BJ (cell line): ENCODE data around the gene CLCNKA. TPM values are rescaled to one million over a fixed set of nuclear protein-coding genes. Genes with fewer than 3 reads are reported as not detected.
A peak's percentile ranks its signal among the peaks of the same experiment; 100 is the strongest.
"Not testable (repeated sequence)": the region's sequence is repeated elsewhere in the genome, so short reads cannot be mapped to it uniquely, and the experiment has no call there.

Experiments
- CTCF ChIA-PET: fragments of 350-600 bp; formaldehyde crosslinking; extraction: SDS; loops from one replicate; lab custom pipeline; 2021; ENCODE audit warnings: antibody characterized with exemption, inconsistent platforms; lab: Yijun Ruan, JAX
- POLR2A ChIA-PET: fragments of 300-600 bp; sonication (Branson Sonifier 250); formaldehyde crosslinking; extraction: SDS; loops from one replicate; lab custom pipeline; 2021; ENCODE audit warnings: antibody characterized with exemption; lab: Charles Lee
- DNase-seq: peaks from one replicate; pipeline ENCODE4 v3.0.0-alpha.2; 2011; ENCODE audit warnings: low read depth
- H3K27me3 ChIP-seq: 2 replicates; pipeline ENCODE4 v1.6.0; 2011; ENCODE audit warnings: low read length; ENCODE audit not compliant: control insufficient read depth, insufficient read depth
- H3K36me3 ChIP-seq: 2 replicates; pipeline ENCODE4 v1.5.1; 2011; ENCODE audit warnings: low read length; ENCODE audit not compliant: control insufficient read depth, insufficient read depth
- H3K4me3 ChIP-seq: 2 replicates; pipeline ENCODE4 v1.5.1; 2011; ENCODE audit warnings: low read depth, mild to moderate bottlenecking, control low read depth, low read length
- polyA plus RNA-seq: library from polyadenylated mRNA; depleted of rRNA; stranded (reverse); fragments of >200 nt; gene quantifications from 2 replicates; pipeline ENCODE4 v1.2.3, GENCODE V29; 2011
- TF ChIP-seq, protein P1 (sequence below): IDR thresholded peaks from 2 replicates; pipeline ENCODE4 v1.5.1; 2011; ENCODE audit warnings: low read depth, mild to moderate bottlenecking, control low read depth, inconsistent platforms, low read length, moderate library complexity; ENCODE audit not compliant: insufficient read depth

CLCNKA gene
- polyA plus RNA-seq, 1 experiment: 0.28 TPM

DNA sequence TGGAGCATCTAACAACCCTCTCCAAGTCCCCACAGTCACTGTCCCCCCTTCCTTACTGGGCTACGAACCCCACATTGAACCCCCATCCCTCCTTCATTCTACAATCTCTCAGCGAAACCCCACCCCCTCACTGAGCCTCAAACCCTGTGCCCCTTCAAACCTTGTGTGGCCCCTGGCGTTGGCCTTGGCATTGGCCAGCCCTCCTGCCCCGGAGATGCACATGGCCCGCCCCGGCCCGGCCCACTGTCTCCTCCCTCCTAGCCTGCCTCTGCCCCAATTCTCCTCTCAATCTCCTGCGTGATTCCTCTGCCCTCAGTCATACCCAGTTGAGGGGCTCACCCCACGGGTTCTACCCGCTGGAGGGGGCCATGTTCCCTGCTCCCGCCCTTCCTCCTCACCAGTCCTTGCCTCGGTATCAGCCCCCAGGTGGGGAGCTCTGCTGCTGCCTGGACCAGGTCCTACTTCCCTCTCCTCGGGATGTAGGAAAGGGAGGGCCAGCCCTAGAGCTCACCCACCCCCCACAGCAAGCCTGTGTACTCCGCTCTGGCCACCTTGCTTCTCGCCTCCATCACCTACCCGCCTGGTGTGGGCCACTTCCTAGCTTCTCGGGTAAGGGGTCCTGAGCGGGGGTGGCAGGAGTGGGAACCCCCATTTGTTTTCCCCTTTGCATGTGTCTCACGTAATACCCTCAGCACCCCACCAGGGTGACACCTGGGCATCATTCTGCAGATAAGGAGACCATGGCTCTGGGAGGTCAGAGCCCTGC is 6.6 kb downstream of the CLCNKA start:
- POLR2A ChIA-PET: no interaction called here
- H3K27me3 ChIP-seq: no peaks in the 10 kb centered on the region; the same call in 1 of the 2 replicates
- H3K36me3 ChIP-seq: no peaks in the 10 kb centered on the region
- TF ChIP-seq, protein P1, sequence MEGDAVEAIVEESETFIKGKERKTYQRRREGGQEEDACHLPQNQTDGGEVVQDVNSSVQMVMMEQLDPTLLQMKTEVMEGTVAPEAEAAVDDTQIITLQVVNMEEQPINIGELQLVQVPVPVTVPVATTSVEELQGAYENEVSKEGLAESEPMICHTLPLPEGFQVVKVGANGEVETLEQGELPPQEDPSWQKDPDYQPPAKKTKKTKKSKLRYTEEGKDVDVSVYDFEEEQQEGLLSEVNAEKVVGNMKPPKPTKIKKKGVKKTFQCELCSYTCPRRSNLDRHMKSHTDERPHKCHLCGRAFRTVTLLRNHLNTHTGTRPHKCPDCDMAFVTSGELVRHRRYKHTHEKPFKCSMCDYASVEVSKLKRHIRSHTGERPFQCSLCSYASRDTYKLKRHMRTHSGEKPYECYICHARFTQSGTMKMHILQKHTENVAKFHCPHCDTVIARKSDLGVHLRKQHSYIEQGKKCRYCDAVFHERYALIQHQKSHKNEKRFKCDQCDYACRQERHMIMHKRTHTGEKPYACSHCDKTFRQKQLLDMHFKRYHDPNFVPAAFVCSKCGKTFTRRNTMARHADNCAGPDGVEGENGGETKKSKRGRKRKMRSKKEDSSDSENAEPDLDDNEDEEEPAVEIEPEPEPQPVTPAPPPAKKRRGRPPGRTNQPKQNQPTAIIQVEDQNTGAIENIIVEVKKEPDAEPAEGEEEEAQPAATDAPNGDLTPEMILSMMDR: no peak
- DNase-seq: no peak
- CTCF ChIA-PET: interaction anchor here (0.9 to 1.5 kb wide), 4 partner anchors 9 to 45 kb away, joined by 3 to 4 read pairs (median 4); partner anchors contain the start of gene FAM131C
- H3K4me3 ChIP-seq: no peak overlapping the region

DNA sequence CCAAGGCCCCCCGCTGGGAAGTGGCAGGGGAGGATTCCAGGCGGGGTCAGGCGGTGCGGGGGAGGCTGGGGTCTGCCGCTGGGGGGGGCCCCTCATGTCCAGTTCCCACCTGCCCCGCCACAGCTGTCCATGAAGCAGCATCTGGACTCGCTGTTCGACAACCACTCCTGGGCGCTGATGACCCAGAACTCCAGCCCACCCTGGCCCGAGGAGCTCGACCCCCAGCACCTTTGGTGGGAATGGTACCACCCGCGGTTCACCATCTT is 7.1 kb downstream of the CLCNKA start:
- H3K36me3 ChIP-seq, H3K4me3 ChIP-seq, DNase-seq, H3K27me3 ChIP-seq, POLR2A ChIA-PET: not testable (repeated sequence)
- CTCF ChIA-PET: interaction anchor here (0.9 to 1.5 kb wide), 4 partner anchors 9 to 45 kb away, joined by 3 to 4 read pairs (median 4); partner anchors contain the start of gene FAM131C

DNA sequence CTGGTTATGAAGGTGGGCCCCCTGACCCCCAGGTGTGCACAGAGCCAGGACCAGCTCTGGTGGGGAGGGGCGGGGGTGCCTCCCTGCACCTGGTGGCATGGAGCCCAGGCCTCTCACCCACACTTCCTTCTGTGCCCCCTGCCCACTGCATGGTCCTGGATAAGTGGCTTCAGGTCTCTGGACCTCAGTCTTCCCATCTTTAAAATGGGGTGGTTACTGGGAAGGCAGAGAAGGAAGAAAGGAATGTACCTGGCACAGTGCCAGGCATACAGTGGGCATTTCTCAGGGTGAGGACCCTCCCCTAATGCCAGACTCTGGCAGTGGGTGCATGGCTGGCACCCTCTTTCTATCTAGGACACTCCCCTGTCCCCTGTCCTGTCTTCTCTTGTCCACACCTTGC is 7.5 kb downstream of the CLCNKA start:
- CTCF ChIA-PET: interaction anchor here (0.9 to 1.5 kb wide), 2 partner anchors 10 to 21 kb away, joined by 3 to 4 read pairs; no protein-coding TSS in a partner anchor
- DNase-seq: no peak
- Histone ChIP-seq H3K36me3 (no peaks in the 10 kb centered on the region), H3K4me3 (no peak overlapping the region), H3K27me3 (no peaks in the 10 kb centered on the region)
- POLR2A ChIA-PET: no interaction called here
- TF ChIP-seq, protein P1: no peak

DNA sequence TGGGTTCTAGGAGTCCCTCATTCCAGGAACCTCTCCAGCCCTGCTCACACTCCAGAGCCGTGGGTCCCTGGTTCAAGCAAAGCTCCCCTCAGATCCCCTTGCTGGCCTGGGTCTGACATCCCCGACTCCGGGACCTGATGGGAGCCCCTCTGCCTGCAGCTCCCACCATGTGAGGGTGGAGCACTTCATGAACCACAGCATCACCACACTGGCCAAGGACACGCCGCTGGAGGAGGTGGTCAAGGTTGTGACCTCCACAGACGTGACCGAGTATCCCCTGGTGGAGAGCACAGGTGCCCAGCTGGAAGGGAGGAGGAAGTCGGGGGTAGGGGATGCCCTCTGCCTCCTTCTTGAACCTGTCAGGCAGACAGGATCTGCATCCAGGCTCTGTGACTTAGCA is 9.7 kb downstream of the CLCNKA start:
- TF ChIP-seq, protein P1: no peak
- ChIA-PET POLR2A (no interaction called here), CTCF (interaction anchor here (0.6 to 4.8 kb wide), 8 partner anchors 8 to 820 kb away, joined by 3 to 66 read pairs (median 4); partner anchors contain the start of genes CLCNKA, HSPB7 and SRARP)
- H3K4me3 ChIP-seq: no peak overlapping the region
- H3K27me3 ChIP-seq: no peaks in the 10 kb centered on the region
- no peak for DNase-seq
- H3K36me3 ChIP-seq: no peaks in the 10 kb centered on the region

DNA sequence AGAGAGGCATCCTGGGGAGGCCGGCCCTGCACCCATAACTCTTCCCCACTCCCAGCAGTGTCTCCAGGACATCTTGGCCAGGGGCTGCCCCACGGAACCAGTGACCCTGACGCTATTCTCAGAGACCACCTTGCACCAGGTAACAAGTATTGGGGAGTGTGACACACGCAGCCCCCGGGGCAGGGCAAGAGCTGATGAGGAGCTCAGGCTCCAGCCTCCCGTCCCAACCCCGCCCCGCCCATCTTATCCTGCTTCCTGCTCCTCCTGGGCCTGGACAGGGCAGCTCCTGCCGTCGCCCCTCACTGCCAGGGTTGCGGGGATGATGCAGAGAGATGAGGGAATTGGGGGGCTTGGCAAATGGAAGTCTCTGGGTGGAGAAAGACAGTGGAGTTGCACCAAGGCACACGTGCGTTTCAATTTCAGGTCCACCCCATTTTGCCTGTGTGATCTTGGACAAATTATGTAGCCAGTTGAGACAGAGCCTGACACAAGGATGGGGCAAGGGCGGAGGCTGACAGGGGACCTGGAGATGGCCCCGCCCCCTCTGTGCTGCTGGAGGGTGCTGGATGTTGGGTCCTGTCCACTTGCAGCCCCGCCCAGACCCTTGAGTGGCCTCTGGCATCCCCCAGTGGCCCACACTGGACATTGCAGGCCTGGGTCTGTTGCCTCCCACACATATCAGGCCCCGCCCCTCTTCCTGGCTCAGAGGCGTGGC is 10.7 kb downstream of the CLCNKA start:
- POLR2A ChIA-PET: no interaction called here
- Histone ChIP-seq H3K36me3 (no peaks in the 10 kb centered on the region), H3K4me3 (no peak overlapping the region), H3K27me3 (no peaks in the 10 kb centered on the region)
- CTCF ChIA-PET: interaction anchor here (0.6 to 4.8 kb wide), 15 partner anchors 14 to 238 kb away, joined by 3 to 66 read pairs (median 3); partner anchors contain the start of genes HSPB7 and SRARP
- no peak for DNase-seq
- TF ChIP-seq, protein P1: peak; percentile 99

DNA sequence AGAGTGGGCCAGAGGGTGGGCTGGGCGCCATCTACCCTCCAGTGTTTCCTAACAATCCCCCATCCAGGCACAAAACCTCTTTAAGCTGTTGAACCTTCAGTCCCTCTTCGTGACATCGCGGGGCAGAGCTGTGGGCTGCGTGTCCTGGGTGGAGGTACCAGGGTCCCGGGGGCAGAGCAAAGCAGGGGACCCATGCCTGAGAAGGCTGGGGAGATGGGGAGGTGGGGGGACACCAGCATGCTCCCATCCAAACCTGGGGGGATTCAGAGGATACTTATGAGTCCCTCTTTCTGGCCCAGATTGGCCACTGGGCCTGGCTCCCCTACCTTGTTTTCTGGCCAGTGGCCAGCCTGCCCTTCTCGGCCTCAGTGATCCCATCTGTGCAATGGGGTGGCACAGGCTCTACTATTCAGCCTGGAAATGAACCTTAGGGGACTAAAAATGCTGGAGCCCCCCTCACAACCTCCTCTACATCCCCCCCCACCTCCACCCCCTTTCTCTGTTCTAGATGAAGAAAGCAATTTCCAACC is 11.3 kb downstream of the CLCNKA start:
- CTCF ChIA-PET: interaction anchor here (0.6 to 4.8 kb wide), 14 partner anchors 13 to 239 kb away, joined by 3 to 66 read pairs (median 4); partner anchors contain the start of genes HSPB7 and SRARP
- H3K27me3 ChIP-seq, H3K4me3 ChIP-seq, POLR2A ChIA-PET, DNase-seq, H3K36me3 ChIP-seq: not testable (repeated sequence)

DNA sequence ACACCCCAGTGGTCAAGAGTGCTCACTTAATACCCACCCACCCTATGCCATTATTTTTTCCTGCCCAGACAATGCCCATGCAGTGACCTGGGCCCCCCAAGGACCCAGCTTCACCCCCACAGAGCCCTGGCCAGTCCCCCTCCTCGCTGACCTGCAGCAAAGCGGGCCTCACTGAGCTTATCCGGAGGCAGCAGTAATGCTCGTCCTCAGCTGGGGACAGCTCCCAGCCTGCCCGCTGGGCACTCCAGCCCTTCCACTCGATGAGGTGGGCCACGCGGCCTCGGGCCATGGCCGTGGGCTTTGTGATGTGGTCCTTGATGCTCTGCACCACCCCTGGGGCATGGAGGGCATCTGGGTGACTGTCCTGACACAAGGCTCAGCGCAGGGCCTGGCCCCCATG is 14.6 kb downstream of the CLCNKA start:
- POLR2A ChIA-PET, H3K36me3 ChIP-seq, DNase-seq, H3K4me3 ChIP-seq, H3K27me3 ChIP-seq: not testable (repeated sequence)
- CTCF ChIA-PET: interaction anchor here (0.7 kb wide), 1 partner anchor 99 kb away, joined by 3 read pairs; no protein-coding TSS in a partner anchor
